ENCODE measurements around the gene FANCC.

The FANCC gene

DNA sequence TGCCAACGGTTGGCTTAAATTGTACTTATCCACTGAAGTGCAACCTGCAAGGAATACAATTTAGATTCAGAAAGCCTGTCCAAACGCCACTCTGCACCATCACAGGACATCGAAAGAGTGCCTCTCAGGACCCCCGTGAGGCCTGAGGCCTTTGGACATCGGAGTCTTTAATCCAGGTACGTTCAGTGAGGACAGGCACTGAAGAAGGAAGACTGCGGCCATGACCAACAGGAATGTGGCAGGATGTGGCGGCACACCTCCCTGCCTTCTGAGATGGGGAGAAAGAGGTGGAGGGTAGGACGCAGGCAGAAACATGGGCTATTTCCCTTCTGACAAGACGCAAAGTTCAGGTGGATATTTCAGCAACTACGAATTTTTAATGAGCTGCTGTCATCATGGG, 205.8 kb downstream of the FANCC start:
- H3K4me3 ChIP-seq (ENCODE audit: low read depth, low read length): no peak overlapping the region
- TF ChIP-seq, protein P1, sequence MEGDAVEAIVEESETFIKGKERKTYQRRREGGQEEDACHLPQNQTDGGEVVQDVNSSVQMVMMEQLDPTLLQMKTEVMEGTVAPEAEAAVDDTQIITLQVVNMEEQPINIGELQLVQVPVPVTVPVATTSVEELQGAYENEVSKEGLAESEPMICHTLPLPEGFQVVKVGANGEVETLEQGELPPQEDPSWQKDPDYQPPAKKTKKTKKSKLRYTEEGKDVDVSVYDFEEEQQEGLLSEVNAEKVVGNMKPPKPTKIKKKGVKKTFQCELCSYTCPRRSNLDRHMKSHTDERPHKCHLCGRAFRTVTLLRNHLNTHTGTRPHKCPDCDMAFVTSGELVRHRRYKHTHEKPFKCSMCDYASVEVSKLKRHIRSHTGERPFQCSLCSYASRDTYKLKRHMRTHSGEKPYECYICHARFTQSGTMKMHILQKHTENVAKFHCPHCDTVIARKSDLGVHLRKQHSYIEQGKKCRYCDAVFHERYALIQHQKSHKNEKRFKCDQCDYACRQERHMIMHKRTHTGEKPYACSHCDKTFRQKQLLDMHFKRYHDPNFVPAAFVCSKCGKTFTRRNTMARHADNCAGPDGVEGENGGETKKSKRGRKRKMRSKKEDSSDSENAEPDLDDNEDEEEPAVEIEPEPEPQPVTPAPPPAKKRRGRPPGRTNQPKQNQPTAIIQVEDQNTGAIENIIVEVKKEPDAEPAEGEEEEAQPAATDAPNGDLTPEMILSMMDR (IDR thresholded peaks at IDR 0.05; ENCODE audit: low read depth, low read length): no peak
- in situ Hi-C loops (cut with HindIII; ENCODE audit: low sequenced_read_pairs): no loop called here
- DNase-seq (ENCODE audit: low read depth, low spot score): no peak

DNA sequence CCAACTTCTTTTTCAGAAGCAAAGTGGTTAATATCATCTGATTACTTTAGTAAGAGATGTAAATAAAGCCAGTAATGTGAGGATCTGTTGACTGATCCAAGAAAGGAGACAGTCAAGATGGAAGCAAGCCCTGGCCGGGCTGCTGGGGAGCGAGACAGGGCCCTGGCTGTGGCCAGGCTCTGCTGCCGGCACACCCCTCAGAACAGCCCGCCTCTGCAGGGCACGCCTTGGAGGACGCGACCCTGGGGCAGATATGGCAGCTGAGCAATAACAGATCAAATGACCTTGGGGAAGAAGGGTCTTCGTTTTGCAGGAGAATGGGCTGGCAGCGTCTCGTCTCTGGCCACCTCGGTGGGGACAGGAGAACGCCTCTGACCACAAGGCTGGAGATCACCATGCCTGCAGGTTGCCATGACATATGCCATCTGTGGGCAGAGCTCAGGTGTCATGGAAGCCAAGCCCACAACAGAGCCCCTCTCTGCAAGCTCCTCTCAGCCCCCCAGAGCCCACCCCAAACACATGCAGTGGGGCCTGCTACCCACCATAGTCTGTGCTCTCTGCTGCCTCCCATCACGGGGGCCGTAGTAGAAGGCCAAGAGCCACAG, 206.5 kb downstream of the FANCC start:
- in situ Hi-C loops (cut with HindIII; ENCODE audit: low sequenced_read_pairs): no loop called here
- TF ChIP-seq, protein P1 (IDR thresholded peaks at IDR 0.05; ENCODE audit: low read depth, low read length): no peak
- no peak for DNase-seq (ENCODE audit: low read depth, low spot score)
- no peak overlapping the region for H3K4me3 ChIP-seq (ENCODE audit: low read depth, low read length)

DNA sequence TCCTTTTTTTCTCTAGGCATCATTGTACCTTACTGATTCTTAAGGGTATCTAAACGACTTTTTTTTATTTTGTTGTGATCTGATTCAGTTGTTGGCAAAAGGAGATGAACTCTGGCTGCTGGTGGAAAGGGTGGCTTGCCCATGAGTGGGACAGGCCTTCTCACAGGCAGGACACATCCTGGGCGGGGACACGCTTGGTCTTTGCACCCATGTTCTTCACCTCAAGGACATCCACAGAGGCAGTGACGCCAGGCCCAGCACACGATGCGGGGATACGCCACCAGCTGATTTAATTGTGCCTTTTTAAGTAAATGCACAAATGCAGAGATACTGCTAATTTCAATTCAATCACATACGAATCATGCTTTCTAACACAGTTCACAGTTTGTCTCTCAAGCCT, 208.1 kb downstream of the FANCC start:
- TF ChIP-seq, protein P1 (IDR thresholded peaks at IDR 0.05; ENCODE audit: low read depth, low read length): no peak
- no peak overlapping the region for H3K4me3 ChIP-seq (ENCODE audit: low read depth, low read length)
- DNase-seq (ENCODE audit: low read depth, low spot score): no peak
- in situ Hi-C loops (cut with HindIII; ENCODE audit: low sequenced_read_pairs): no loop called here

DNA sequence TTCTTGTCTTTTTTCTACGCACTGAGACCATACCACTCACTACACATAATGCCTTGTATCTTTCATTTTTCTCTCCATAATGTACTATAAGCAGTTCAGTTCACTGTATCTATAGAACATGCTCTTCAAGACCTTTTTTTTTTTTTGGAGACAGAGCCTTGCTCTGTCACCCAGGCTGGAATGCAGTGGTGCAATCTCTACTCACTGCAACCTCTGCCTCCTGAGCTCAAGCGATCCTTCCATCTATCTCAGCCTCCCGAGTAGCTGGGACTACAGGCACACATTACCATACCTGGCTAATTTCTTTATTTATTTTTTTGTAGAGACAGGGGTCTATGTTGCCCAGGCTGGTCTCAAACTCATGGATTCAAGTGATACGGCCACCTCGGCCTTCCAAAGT, 208.7 kb downstream of the FANCC start:
- no peak for DNase-seq (ENCODE audit: low read depth, low spot score)
- in situ Hi-C loops (cut with HindIII; ENCODE audit: low sequenced_read_pairs): no loop called here
- no peak overlapping the region for H3K4me3 ChIP-seq (ENCODE audit: low read depth, low read length)
- TF ChIP-seq, protein P1 (IDR thresholded peaks at IDR 0.05; ENCODE audit: low read depth, low read length): no peak

DNA sequence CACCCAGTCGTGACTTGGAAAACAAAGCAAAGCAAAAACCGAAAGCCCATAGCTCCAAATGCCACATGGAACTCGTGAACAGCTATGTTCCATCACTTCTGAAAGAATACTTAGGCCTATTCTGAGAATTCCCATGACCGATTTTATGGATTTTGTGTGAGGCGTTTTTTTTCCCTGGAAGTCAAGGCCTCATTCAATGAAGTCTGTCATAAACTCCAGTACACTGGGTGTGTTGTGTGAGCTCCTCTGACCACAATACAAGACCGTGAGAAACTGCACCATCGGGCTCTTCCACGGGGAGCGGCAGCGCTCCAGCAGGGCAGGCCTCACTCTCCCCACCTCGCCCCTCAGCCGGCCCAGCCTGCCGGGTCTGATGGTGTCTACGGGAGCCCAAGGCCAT, 209.5 kb downstream of the FANCC start:
- no peak overlapping the region for H3K4me3 ChIP-seq (ENCODE audit: low read depth, low read length)
- in situ Hi-C loops (cut with HindIII; ENCODE audit: low sequenced_read_pairs): no loop called here
- DNase-seq (ENCODE audit: low read depth, low spot score): no peak
- TF ChIP-seq, protein P1 (IDR thresholded peaks at IDR 0.05; ENCODE audit: low read depth, low read length): no peak

DNA sequence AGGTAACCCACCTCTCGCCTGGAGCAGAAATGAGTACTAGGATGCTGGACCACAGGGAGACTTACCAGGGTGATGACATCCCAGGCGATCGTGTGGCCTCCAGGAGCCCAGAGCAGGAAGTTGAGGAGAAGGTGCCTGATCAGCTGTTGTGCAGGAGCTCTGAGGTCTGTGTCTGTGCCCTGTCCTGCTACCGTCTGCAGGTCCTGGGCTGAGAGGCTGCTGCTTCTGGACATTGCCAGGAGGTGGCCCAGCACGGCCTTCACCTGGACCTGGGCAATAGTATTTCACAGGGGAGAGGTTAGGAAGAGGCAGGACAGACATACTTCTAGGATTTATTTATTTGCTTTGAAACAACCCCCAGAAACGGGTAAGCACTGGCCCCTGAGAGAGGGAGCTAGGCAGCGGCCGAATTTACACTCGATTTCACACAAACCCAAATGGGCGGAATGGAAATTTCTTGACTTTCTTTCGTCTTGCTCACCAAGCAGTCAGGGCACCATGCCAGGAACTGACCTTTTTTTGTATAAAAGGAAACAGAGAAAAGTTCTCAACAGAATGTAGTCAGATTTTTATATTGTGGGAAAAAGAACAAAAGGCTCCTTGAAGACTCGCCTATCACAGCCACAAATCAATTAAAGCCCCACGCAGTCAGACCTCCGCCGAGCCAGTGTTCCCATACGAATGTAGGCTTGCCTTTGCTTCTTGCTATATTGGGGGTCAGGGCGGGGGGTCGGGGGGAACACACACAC, 210.3 kb downstream of the FANCC start:
- in situ Hi-C loops (cut with HindIII; ENCODE audit: low sequenced_read_pairs): no loop called here
- TF ChIP-seq, protein P1 (IDR thresholded peaks at IDR 0.05; ENCODE audit: low read depth, low read length): peak; percentile 13
- DNase-seq (ENCODE audit: low read depth, low spot score): peak; percentile 96
- no peak overlapping the region for H3K4me3 ChIP-seq (ENCODE audit: low read depth, low read length)

Measured in astrocyte of the spinal cord (primary cell).